Vagina (tissue), 2 donors: Measurements from ENCODE around the gene NRXN3. TPM values are rescaled to one million over a fixed set of nuclear protein-coding genes. Genes with fewer than 3 reads are reported as not detected.
A peak's percentile ranks its signal among the peaks of the same experiment; 100 is the strongest.

Source experiments
- DNase-seq, 2 donors: peaks; one replicate each; pipeline ENCODE4 v3.0.0-alpha.2; 2017; ENCODE audit errors: extremely low spot score in 2 of 2
- H3K27ac ChIP-seq: fragments of 200-600 bp; sonication (generic); one replicate; pipeline ENCODE4 v1.5.1; 2019
- H3K27me3 ChIP-seq: fragments of 200-600 bp; sonication (generic); one replicate; pipeline ENCODE4 v1.5.1; 2019
- H3K36me3 ChIP-seq, 2 donors: fragments of 200-600 bp; sonication (generic); one replicate each; pipeline ENCODE4 v1.5.1; 2017 to 2019
- H3K4me1 ChIP-seq: fragments of 200-600 bp; sonication (generic); one replicate; pipeline ENCODE4 v1.5.1; 2019
- H3K4me3 ChIP-seq, 2 donors: fragments of 200-600 bp; sonication (generic); 1 replicate in 1 of 2; 2 replicates in 1 of 2; pipeline ENCODE4 v1.5.1; 2016 to 2019
- H3K9me3 ChIP-seq: fragments of 200-600 bp; sonication (generic); one replicate; pipeline ENCODE4 v1.5.1; 2019
- POLR2A ChIP-seq, 2 donors: fragments of 450-650 bp; IDR thresholded peaks; one replicate each; pipeline ENCODE4 v1.6.1; 2017; ENCODE audit warnings: antibody characterized with exemption in 2 of 2, mild to moderate bottlenecking in 2 of 2, moderate library complexity in 2 of 2
- POLR2AphosphoS5 ChIP-seq, 2 donors: sonication (generic); formaldehyde crosslinking; IDR thresholded peaks; one replicate each; pipeline ENCODE4 v1.9.0; 2017; ENCODE audit warnings: antibody characterized with exemption in 2 of 2, mild to moderate bottlenecking in 2 of 2, low read depth in 1 of 2; ENCODE audit not compliant: insufficient read depth in 1 of 2
- intact Hi-C: fragments of 100-400 bp; cut with DNase I; formaldehyde crosslinking; loops from one replicate; pipeline ENCODE4 v1.15.1; 2023
- total RNA-seq: library from RNA; depleted of rRNA; stranded (reverse); fragments of >200 nt; gene quantifications from one replicate; pipeline ENCODE4 v1.2.3, GENCODE V29; 2016
- TF ChIP-seq, protein P1 (sequence below), 3 experiments: fragments of 450-650 bp in 2 of 3; fragments of 200-600 bp in 1 of 3; sonication (generic) in 1 of 3; IDR thresholded peaks; one replicate each; pipeline ENCODE4 v1.5.1; 2017 to 2019; ENCODE audit warnings: antibody characterized with exemption in 3 of 3, mild to moderate bottlenecking in 2 of 3, moderate library complexity in 2 of 3

Gene NRXN3
- 4.7 TPM for total RNA-seq

DNA sequence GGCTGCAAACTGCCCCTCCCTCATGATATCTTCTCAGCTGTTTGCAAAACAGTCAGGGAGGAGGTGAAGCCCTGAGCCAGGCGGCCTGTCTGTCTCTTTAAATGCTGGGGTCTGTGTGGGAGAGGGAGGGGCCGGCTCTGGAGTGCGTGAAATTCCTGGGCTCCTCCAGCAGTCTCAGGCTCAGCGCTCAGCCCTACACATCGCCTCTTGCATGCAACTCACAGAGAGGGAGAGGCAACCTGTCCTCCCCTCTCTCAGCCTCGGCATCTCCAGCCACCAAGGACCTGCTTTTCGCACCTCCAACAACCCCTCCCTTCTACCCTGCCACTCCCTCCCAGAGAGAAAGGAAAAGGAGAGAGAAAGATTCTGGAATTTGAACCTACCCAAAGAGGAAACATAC, at the start of gene NRXN3:
TSS of gene NRXN3 (plus strand) at position 171 of the 400 bp plus-strand sequence. CDS start 72,721 bp downstream, outside the sequence.
- TF ChIP-seq POLR2AphosphoS5 (IDR thresholded peaks at IDR 0.05; ENCODE audit: insufficient read depth in 1 of 2, low read depth in 1 of 2) (no peak), POLR2A (IDR thresholded peaks at IDR 0.05) (no peak)
- TF ChIP-seq, protein P1, sequence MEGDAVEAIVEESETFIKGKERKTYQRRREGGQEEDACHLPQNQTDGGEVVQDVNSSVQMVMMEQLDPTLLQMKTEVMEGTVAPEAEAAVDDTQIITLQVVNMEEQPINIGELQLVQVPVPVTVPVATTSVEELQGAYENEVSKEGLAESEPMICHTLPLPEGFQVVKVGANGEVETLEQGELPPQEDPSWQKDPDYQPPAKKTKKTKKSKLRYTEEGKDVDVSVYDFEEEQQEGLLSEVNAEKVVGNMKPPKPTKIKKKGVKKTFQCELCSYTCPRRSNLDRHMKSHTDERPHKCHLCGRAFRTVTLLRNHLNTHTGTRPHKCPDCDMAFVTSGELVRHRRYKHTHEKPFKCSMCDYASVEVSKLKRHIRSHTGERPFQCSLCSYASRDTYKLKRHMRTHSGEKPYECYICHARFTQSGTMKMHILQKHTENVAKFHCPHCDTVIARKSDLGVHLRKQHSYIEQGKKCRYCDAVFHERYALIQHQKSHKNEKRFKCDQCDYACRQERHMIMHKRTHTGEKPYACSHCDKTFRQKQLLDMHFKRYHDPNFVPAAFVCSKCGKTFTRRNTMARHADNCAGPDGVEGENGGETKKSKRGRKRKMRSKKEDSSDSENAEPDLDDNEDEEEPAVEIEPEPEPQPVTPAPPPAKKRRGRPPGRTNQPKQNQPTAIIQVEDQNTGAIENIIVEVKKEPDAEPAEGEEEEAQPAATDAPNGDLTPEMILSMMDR (IDR thresholded peaks at IDR 0.05) = no peak
- no peaks in the 10 kb centered on the region for H3K4me1 ChIP-seq
- no peaks in the 10 kb centered on the region for H3K27me3 ChIP-seq
- intact Hi-C loops = no loop called here
- no peak within 1 kb of the TSS for H3K27ac ChIP-seq
- H3K9me3 ChIP-seq = no peaks in the 10 kb centered on the region
- no peaks in the 10 kb centered on the region for H3K36me3 ChIP-seq
- DNase-seq = no peak
- no peak within 1 kb of the TSS for H3K4me3 ChIP-seq

DNA sequence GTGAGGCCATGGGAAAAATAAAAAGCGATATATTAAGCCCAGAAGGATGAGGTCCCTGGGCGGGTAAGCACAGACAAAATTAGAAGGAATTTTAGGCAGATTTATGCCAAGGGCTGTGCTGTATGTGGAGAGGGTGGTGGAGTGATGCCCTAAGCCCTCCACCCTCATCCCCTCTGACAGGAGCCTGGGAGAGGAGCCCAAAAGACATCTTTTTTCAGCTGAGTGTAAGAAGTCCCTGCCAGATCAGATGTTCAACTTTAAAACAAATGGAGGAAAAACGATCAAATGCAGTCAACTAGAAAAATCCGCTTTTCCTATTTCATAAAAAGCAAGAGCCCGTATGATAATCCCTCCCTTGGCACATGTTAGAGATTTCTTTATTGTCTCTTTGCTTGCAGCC, 47.7 kb upstream of the NRXN3 start:
- H3K4me1 ChIP-seq = no peaks in the 10 kb centered on the region
- H3K36me3 ChIP-seq = no peaks in the 10 kb centered on the region
- H3K27me3 ChIP-seq = no peaks in the 10 kb centered on the region
- intact Hi-C loops = no loop called here
- no peak overlapping the region for H3K27ac ChIP-seq
- no peak overlapping the region for H3K4me3 ChIP-seq
- TF ChIP-seq POLR2A (IDR thresholded peaks at IDR 0.05) = no peak
- TF ChIP-seq POLR2AphosphoS5 (IDR thresholded peaks at IDR 0.05; ENCODE audit: insufficient read depth in 1 of 2, low read depth in 1 of 2) = no peak
- TF ChIP-seq, protein P1 (IDR thresholded peaks at IDR 0.05) = no peak
- DNase-seq = no peak
- H3K9me3 ChIP-seq = no peaks in the 10 kb centered on the region

DNA sequence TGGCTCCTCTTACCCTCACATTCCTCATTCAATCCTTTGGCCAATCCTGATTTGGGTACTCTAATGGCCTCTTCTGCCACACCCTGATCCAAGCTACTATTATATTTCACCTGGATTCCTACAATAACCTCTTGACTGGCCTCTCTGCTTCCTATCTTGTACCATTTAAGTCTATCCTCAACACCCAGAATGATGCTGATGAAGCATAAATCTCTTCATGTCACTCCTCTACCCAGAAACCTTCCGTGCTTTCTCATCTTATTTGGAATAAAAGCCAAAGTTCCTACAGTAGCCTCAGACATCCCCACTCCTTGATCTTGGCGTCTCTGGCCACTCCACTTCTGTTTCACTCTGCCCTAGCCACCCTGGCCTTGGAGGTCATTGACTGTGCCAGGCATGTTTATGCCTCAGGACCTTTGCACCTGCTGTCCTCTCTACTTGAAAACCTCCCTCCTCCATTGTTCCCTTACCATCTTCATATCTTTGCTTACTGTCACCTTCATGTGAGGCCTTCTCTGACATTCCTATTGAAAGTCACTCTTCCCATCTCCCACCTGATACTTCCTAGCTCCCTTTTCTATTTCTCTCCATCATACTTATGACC, 46.4 kb upstream of the NRXN3 start:
- H3K27me3 ChIP-seq = no peaks in the 10 kb centered on the region
- no peak overlapping the region for H3K4me3 ChIP-seq
- TF ChIP-seq POLR2AphosphoS5 (IDR thresholded peaks at IDR 0.05; ENCODE audit: insufficient read depth in 1 of 2, low read depth in 1 of 2) (no peak), POLR2A (IDR thresholded peaks at IDR 0.05) (no peak)
- TF ChIP-seq, protein P1 (IDR thresholded peaks at IDR 0.05) = no peak
- H3K27ac ChIP-seq = no peak overlapping the region
- DNase-seq = no peak
- H3K36me3 ChIP-seq = no peaks in the 10 kb centered on the region
- H3K9me3 ChIP-seq = no peaks in the 10 kb centered on the region
- no peaks in the 10 kb centered on the region for H3K4me1 ChIP-seq
- intact Hi-C loops = no loop called here

DNA sequence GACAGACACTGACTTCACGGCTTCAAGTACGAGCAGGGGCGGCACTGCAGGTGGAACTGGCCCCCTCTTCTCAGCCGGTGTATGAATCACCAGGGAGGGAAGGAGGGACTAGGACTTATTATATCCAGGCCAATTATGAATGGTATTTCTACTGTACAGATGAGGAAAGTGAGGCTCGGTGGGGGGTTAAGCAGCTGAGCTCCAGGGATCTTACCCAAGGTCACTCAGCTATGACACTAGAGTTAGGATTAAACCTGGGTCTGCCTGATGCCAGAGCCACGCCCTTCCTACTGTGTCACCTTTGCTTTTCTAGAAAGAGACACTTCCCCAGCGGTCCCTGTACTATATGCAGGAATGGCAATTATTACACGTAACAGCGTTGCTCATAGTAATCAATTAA, 42.2 kb upstream of the NRXN3 start:
- no peaks in the 10 kb centered on the region for H3K27me3 ChIP-seq

DNA sequence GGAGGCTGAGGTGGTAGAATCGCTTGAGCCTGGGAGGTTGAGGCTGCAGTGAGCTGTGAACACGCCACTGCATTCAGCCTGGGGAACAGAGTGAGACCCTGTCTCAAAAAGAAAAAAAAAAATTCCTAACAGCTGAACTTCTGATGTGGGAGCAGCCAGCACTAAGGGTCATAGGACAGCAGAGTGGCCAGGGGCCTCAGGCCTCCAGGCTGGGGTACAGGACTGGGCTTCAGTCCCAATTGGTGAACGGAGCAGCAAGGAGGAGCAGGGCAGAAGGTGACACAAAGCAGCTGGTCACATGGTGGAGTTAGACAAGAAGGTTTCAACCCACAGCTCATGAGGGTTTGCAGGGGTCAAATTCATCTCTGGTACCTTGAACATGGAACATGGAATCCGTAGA, 40.8 kb upstream of the NRXN3 start:
- H3K27ac ChIP-seq = no peak overlapping the region
- no peaks in the 10 kb centered on the region for H3K4me1 ChIP-seq
- H3K27me3 ChIP-seq = no peaks in the 10 kb centered on the region
- DNase-seq = peak in 1 of 2 donors; percentile 79
- no peaks in the 10 kb centered on the region for H3K9me3 ChIP-seq
- intact Hi-C loops = no loop called here
- no peak overlapping the region for H3K4me3 ChIP-seq
- TF ChIP-seq, protein P1 (IDR thresholded peaks at IDR 0.05) = no peak
- TF ChIP-seq POLR2AphosphoS5 (IDR thresholded peaks at IDR 0.05; ENCODE audit: insufficient read depth in 1 of 2, low read depth in 1 of 2) (no peak), POLR2A (IDR thresholded peaks at IDR 0.05) (no peak)
- no peaks in the 10 kb centered on the region for H3K36me3 ChIP-seq

More for the DNA sequence above, 42.2 kb upstream of the NRXN3 start:
- intact Hi-C loops = no loop called here
- H3K4me1 ChIP-seq = no peaks in the 10 kb centered on the region
- no peak overlapping the region for H3K4me3 ChIP-seq
- H3K9me3 ChIP-seq = no peaks in the 10 kb centered on the region
- no peak overlapping the region for H3K27ac ChIP-seq
- H3K36me3 ChIP-seq = no peaks in the 10 kb centered on the region
- TF ChIP-seq POLR2A (IDR thresholded peaks at IDR 0.05) (no peak), POLR2AphosphoS5 (IDR thresholded peaks at IDR 0.05; ENCODE audit: insufficient read depth in 1 of 2, low read depth in 1 of 2) (no peak)
- TF ChIP-seq, protein P1 (IDR thresholded peaks at IDR 0.05) = no peak
- DNase-seq = no peak
